ENCODE data around the gene CASZ1. TPM values are rescaled to one million over a fixed set of nuclear protein-coding genes. Genes with fewer than 3 reads are reported as not detected.

CASZ1 gene
- total RNA-seq, 1 experiment from 2014 or later: 15.2 TPM

- no TSS peak for BruUV-seq (replicated peaks)
Measured at GRCh38 chr1:10639011-10639774, 157.3 kb downstream of the CASZ1 start.

GRCh38 chr1:10638559-10639005 is 157.9 kb downstream of the CASZ1 start:
- H3K9me2 ChIP-seq (ENCODE audit: insufficient read depth): no peaks in the 10 kb centered on the region
- H4K20me1 ChIP-seq (ENCODE audit: insufficient read depth): no peaks in the 10 kb centered on the region
- DNase-seq: no peak
- no peak overlapping the region for H2AFZ ChIP-seq
- H3K27ac ChIP-seq: no peak overlapping the region
- H3K36me3 ChIP-seq (ENCODE audit: low read depth): no peaks in the 10 kb centered on the region
- no peaks in the 10 kb centered on the region for H3F3A ChIP-seq (ENCODE audit: insufficient read depth, low read depth)
- H3K27me3 ChIP-seq (ENCODE audit: insufficient read depth, low read depth): no peaks in the 10 kb centered on the region
- intact Hi-C loops (cut with micrococcal nuclease; ENCODE audit: unreplicated experiment): no loop called here
- H3K4me2 ChIP-seq: no peak overlapping the region
- no peak overlapping the region for H3K4me3 ChIP-seq
- CTCF ChIA-PET: no interaction called here
- no TSS peak for BruUV-seq (replicated peaks)
- no peaks in the 10 kb centered on the region for H3K9me3 ChIP-seq (ENCODE audit: insufficient read depth, low read depth)
- POLR2A ChIA-PET (ENCODE audit: unreplicated experiment): no interaction called here
- no peaks in the 10 kb centered on the region for H3K4me1 ChIP-seq (replicated peaks; ENCODE audit: insufficient read depth)
- H3K79me2 ChIP-seq (ENCODE audit: low read depth): no peaks in the 10 kb centered on the region
- TF ChIP-seq EZH2 (IDR thresholded peaks at IDR 0.05; ENCODE audit: low read depth): no peak
- TF ChIP-seq CTCF (conservative IDR thresholded peaks at IDR 0.05): no peak

More at GRCh38 chr1:10639011-10639774, 157.3 kb downstream of the CASZ1 start:
- Histone ChIP-seq H3K79me2 (ENCODE audit: low read depth) (no peaks in the 10 kb centered on the region), H3K4me1 (replicated peaks; ENCODE audit: insufficient read depth) (no peaks in the 10 kb centered on the region), H3K9me3 (ENCODE audit: insufficient read depth, low read depth) (no peaks in the 10 kb centered on the region), H3F3A (ENCODE audit: insufficient read depth, low read depth) (no peaks in the 10 kb centered on the region), H3K4me3 (no peak overlapping the region), H3K27ac (no peak overlapping the region), H3K36me3 (ENCODE audit: low read depth) (no peaks in the 10 kb centered on the region), H3K27me3 (ENCODE audit: insufficient read depth, low read depth) (no peaks in the 10 kb centered on the region), H2AFZ (no peak overlapping the region), H3K9me2 (ENCODE audit: insufficient read depth) (no peaks in the 10 kb centered on the region), H3K4me2 (no peak overlapping the region), H4K20me1 (ENCODE audit: insufficient read depth) (no peaks in the 10 kb centered on the region)
- ChIA-PET POLR2A (ENCODE audit: unreplicated experiment) (no interaction called here), CTCF (no interaction called here)
- TF ChIP-seq EZH2 (IDR thresholded peaks at IDR 0.05; ENCODE audit: low read depth): no peak
- no peak for TF ChIP-seq CTCF (conservative IDR thresholded peaks at IDR 0.05)
- intact Hi-C loops (cut with micrococcal nuclease; ENCODE audit: unreplicated experiment): no loop called here
- DNase-seq: no peak

GRCh38 chr1:10637834-10638558 is 158.4 kb downstream of the CASZ1 start:
- no peak overlapping the region for H2AFZ ChIP-seq
- H3K9me2 ChIP-seq (ENCODE audit: insufficient read depth): no peaks in the 10 kb centered on the region
- TF ChIP-seq CTCF (conservative IDR thresholded peaks at IDR 0.05) (no peak), EZH2 (IDR thresholded peaks at IDR 0.05; ENCODE audit: low read depth) (no peak)
- intact Hi-C loops (cut with micrococcal nuclease; ENCODE audit: unreplicated experiment): no loop called here
- no peaks in the 10 kb centered on the region for H3K4me1 ChIP-seq (replicated peaks; ENCODE audit: insufficient read depth)
- no peak overlapping the region for H3K27ac ChIP-seq
- H3K36me3 ChIP-seq (ENCODE audit: low read depth): no peaks in the 10 kb centered on the region
- no peaks in the 10 kb centered on the region for H4K20me1 ChIP-seq (ENCODE audit: insufficient read depth)
- no peak for DNase-seq
- BruUV-seq (replicated peaks): no TSS peak
- H3K27me3 ChIP-seq (ENCODE audit: insufficient read depth, low read depth): no peaks in the 10 kb centered on the region
- no peak overlapping the region for H3K4me2 ChIP-seq
- H3K9me3 ChIP-seq (ENCODE audit: insufficient read depth, low read depth): no peaks in the 10 kb centered on the region
- no peaks in the 10 kb centered on the region for H3K79me2 ChIP-seq (ENCODE audit: low read depth)
- no peak overlapping the region for H3K4me3 ChIP-seq
- no peaks in the 10 kb centered on the region for H3F3A ChIP-seq (ENCODE audit: insufficient read depth, low read depth)
- ChIA-PET POLR2A (ENCODE audit: unreplicated experiment) (no interaction called here), CTCF (no interaction called here)

Measured in PC-9 (cell line).